AG04450 (cell line): ENCODE data around the gene CHMP4B. TPM values are rescaled to one million over a fixed set of nuclear protein-coding genes. Genes with fewer than 3 reads are reported as not detected.

Source experiments
- CTCF ChIA-PET: fragments of 300-600, 350-600 bp; formaldehyde crosslinking; extraction: SDS; loops from one replicate; lab custom pipeline; 2022; ENCODE audit warnings: antibody characterized with exemption, inconsistent platforms; lab: Charles Lee
- POLR2A ChIA-PET: fragments of 350-600 bp; formaldehyde crosslinking; extraction: SDS; loops from one replicate; lab custom pipeline; 2021; ENCODE audit warnings: antibody characterized with exemption, inconsistent platforms; lab: Yijun Ruan, JAX
- DNase-seq: peaks from one replicate; pipeline ENCODE4 v3.0.0-alpha.2; 2011; ENCODE audit warnings: low read depth, low spot score
- H3K27ac ChIP-seq: one replicate; pipeline ENCODE4 v1.5.1; 2012; ENCODE audit warnings: low read depth, low read length, control low read depth
- H3K27me3 ChIP-seq: one replicate; pipeline ENCODE4 v1.6.0; 2012; ENCODE audit warnings: low read length; ENCODE audit not compliant: control insufficient read depth, insufficient read depth
- H3K4me3 ChIP-seq: 2 replicates; pipeline ENCODE4 v1.5.1; 2011; ENCODE audit warnings: mild to moderate bottlenecking, low read depth, low read length, control low read depth
- H3K9me3 ChIP-seq: 2 replicates; pipeline ENCODE4 v1.5.1; 2012; ENCODE audit warnings: low read length; ENCODE audit not compliant: control insufficient read depth, insufficient read depth
- CTCF ChIP-seq: IDR thresholded peaks from 2 replicates; pipeline ENCODE4 v1.5.1; 2011; ENCODE audit warnings: low read depth, low read length, control low read depth, inconsistent platforms
- polyA plus RNA-seq: library from polyadenylated mRNA; depleted of rRNA; stranded (reverse); fragments of >200 nt; gene quantifications from 2 replicates; pipeline ENCODE4 v1.2.3, GENCODE V29; 2011

Gene CHMP4B
- polyA plus RNA-seq, 1 experiment: 97.4 TPM

DNA sequence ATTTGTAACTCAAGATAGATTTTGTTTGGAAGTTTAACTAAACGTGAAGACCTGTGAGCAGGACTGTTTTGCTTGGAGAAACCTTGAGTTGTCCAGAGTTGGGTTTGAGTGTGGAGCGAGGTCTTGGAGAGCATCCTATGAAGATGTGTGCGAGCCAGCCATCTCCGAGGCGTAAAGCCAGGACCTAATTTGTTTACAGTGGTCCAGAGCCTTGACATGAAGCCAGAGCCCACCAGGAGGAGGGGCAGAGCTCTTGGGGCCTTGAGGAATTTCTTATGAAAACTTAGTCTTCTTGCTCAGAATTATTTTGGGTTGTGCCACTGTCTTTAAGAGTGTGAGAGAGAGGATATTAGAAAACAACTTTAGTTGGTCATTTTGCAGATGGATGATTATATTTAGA is 6.3 kb downstream of the CHMP4B start:
- no peaks in the 10 kb centered on the region for H3K9me3 ChIP-seq
- ChIA-PET CTCF (interaction anchor here (1.2 kb wide), 1 partner anchor 25 kb away, joined by 3 read pairs; no protein-coding TSS in a partner anchor), POLR2A (no interaction called here)
- no peak for TF ChIP-seq CTCF
- no peak for DNase-seq
- no peaks in the 10 kb centered on the region for H3K27me3 ChIP-seq
- H3K27ac ChIP-seq: no peak overlapping the region
- no peak overlapping the region for H3K4me3 ChIP-seq

GRCh38 chr20:33819456-33819855 is 8.3 kb downstream of the CHMP4B start:
- Histone ChIP-seq H3K27ac (no peak overlapping the region), H3K27me3 (no peaks in the 10 kb centered on the region), H3K4me3 (no peak overlapping the region), H3K9me3 (no peaks in the 10 kb centered on the region)
- ChIA-PET POLR2A (no interaction called here), CTCF (interaction anchor here (0.5 kb wide), 1 partner anchor 290 kb away, joined by 3 read pairs; no protein-coding TSS in a partner anchor)
- no peak for DNase-seq
- TF ChIP-seq CTCF: no peak

DNA sequence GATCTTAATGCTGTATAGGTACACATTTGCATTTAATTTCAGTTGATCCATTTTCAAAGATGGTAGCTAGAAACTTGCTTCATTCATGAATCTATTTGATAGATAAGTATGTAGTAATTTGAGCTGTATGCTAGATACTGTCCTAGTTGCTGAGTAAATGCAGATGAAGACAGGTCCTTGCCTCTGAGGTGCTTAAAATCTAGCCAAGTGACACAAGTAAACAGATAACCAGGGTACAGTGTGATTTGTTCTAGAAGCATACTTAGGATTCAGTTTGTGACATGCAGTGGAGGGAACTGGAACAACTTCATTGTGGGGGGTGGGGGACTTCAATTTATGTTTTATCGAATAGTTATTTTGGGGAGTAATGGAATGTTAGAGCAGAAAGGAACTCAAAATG is 9.2 kb downstream of the CHMP4B start:
- CTCF ChIA-PET: no interaction called here
- no peaks in the 10 kb centered on the region for H3K27me3 ChIP-seq
- H3K27ac ChIP-seq: no peak overlapping the region
- DNase-seq: no peak
- H3K4me3 ChIP-seq: no peak overlapping the region
- no peaks in the 10 kb centered on the region for H3K9me3 ChIP-seq
- TF ChIP-seq CTCF: no peak
- POLR2A ChIA-PET: no interaction called here

- Histone ChIP-seq H3K9me3 (no peaks in the 10 kb centered on the region), H3K27me3 (no peaks in the 10 kb centered on the region), H3K4me3 (no peak overlapping the region), H3K27ac (no peak overlapping the region)
- CTCF ChIA-PET: no interaction called here
- DNase-seq: no peak
- no peak for TF ChIP-seq CTCF
- POLR2A ChIA-PET: no interaction called here
These were observed 10.2 kb downstream of the CHMP4B start for GRCh38 chr20:33821270-33821836.

- DNase-seq: no peak
- H3K27ac ChIP-seq: no peak overlapping the region
- H3K27me3 ChIP-seq: no peaks in the 10 kb centered on the region
- no peaks in the 10 kb centered on the region for H3K9me3 ChIP-seq
- ChIA-PET CTCF (no interaction called here), POLR2A (no interaction called here)
- TF ChIP-seq CTCF: no peak
- H3K4me3 ChIP-seq: no peak overlapping the region
These were observed 11.3 kb downstream of the CHMP4B start for GRCh38 chr20:33822423-33822822.
